Measurements from ENCODE around the gene UBTD1.

DNA sequence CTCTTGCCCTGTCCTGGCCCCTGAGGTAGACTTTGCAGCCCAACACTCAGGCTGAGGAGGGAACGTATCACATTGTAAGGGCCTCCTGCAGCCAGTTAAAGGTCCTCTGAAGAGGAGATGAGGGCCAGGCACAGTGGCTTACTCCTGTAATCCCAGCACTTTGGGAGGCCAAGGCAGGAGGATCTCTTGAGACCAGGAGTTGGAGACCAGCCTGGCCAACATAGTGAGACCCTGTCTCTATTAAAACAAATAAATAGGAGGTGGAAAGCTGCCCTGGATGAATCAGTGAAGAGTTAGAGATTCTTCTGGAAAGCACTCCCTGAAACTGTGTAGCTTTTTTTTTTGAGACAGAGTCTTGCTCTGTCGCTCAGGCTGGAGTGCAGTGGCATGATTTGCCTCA is 88.5 kb downstream of the UBTD1 start:
- TF ChIP-seq, protein P1, sequence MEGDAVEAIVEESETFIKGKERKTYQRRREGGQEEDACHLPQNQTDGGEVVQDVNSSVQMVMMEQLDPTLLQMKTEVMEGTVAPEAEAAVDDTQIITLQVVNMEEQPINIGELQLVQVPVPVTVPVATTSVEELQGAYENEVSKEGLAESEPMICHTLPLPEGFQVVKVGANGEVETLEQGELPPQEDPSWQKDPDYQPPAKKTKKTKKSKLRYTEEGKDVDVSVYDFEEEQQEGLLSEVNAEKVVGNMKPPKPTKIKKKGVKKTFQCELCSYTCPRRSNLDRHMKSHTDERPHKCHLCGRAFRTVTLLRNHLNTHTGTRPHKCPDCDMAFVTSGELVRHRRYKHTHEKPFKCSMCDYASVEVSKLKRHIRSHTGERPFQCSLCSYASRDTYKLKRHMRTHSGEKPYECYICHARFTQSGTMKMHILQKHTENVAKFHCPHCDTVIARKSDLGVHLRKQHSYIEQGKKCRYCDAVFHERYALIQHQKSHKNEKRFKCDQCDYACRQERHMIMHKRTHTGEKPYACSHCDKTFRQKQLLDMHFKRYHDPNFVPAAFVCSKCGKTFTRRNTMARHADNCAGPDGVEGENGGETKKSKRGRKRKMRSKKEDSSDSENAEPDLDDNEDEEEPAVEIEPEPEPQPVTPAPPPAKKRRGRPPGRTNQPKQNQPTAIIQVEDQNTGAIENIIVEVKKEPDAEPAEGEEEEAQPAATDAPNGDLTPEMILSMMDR (IDR thresholded peaks at IDR 0.05), result no peak
- TF ChIP-seq POLR2AphosphoS5 (IDR thresholded peaks at IDR 0.05), result no peak
- no peak for TF ChIP-seq POLR2A (IDR thresholded peaks at IDR 0.05)
